GM23248 (cell line): ENCODE measurements around the gene YBX3.

ENCODE experiments used
- EZH2 ChIP-seq: fragments of 200-600 bp; sonication (generic); IDR thresholded peaks from 2 replicates; pipeline ENCODE4 v1.6.1; 2018; ENCODE audit warnings: antibody characterized with exemption, mild to moderate bottlenecking; ENCODE audit not compliant: insufficient read depth, poor library complexity, severe bottlenecking
- EZH2phosphoT487 ChIP-seq: fragments of 200-600 bp; sonication (generic); IDR thresholded peaks from 2 replicates; pipeline ENCODE4 v1.6.1; 2018; ENCODE audit warnings: antibody characterized with exemption, moderate library complexity, mild to moderate bottlenecking, low read depth; ENCODE audit not compliant: insufficient read depth

GRCh38 chr12:10669533-10669932 is 53.6 kb downstream of the YBX3 start:
- no peak for TF ChIP-seq EZH2phosphoT487
- TF ChIP-seq EZH2 = no peak
